CD4-positive, alpha-beta T cell treated with Interleukin-12 subunit alpha and Interleukin-12 subunit beta, for 1 hour (primary cell): Measurements from ENCODE around the gene ZNF562.
"Not testable (repeated sequence)": the region's sequence is repeated elsewhere in the genome, so short reads cannot be mapped to it uniquely, and the experiment has no call there.

ENCODE experiments used
- DNase-seq: peaks from one replicate; pipeline ENCODE4 v3.0.0-alpha.2; 2020

The ZNF562 gene

GRCh38 chr19:9674663-9675357 lies at the start of gene ZNF562:
TSS of gene ZNF562 (minus strand) at chr19:9675100. CDS start at chr19:9660744, 14,356 bp downstream.
- peak; percentile 86 for DNase-seq

DNA sequence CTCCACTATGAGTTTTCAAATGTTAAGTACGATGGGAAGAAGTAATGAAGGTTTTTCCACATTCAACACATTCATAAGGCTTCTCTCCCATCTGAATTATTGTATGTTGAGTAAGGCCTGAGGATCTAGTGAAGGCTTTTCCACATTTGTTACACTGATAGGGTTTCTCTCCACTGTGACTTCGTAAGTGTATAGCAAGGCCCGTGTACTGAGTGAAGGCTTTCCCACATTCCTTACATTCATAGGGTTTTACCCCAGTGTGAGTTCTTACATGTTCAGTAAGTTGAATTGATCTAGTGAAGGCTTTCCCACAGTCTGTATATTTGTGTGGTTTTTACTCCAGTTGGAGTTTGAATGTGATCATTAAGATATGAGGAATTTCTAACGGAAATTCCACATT lies 49.3 kb upstream of the ZNF562 start:
- DNase-seq: no peak

DNA sequence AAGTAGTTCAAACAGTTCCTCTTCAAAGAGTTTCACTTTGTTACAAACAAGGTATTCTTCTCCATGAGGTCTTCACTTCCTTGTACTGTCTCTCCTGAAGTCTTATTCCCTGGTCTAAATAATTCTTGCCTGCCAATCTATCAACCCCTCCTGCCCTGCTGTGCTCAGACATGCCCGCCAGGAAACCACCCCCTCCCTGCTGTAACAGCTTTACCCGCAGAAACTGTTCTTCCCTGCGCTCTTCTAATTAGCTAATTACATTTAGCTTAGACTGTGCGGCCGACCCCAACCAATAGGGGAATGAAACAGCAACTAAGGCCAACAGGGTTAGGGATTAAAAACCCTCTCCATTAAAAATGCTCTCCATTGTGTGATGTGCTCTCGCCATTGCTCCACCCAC lies 47.0 kb upstream of the ZNF562 start:
- DNase-seq: no peak

GRCh38 chr19:9720541-9720940 lies 45.6 kb upstream of the ZNF562 start:
- no peak for DNase-seq

DNA sequence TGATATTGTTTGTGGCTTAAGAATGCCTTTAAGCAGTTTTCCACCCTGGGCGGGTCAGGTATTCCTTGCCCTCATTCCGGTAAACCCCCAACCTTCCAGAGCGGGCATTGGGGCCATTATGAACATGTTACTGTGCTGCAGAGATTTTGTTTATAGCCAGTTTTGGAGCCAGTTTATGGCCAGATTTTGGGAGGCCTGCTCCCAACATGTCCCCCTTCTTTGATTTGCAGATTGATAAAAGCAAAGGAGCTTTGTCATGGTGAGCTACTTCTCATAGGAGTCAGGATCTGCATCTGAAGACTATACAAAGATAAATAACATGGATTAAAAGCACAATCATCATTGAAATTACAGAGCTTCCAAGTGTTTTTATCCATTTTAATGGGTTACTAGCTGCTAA lies 36.9 kb upstream of the ZNF562 start:
- no peak for DNase-seq

DNA sequence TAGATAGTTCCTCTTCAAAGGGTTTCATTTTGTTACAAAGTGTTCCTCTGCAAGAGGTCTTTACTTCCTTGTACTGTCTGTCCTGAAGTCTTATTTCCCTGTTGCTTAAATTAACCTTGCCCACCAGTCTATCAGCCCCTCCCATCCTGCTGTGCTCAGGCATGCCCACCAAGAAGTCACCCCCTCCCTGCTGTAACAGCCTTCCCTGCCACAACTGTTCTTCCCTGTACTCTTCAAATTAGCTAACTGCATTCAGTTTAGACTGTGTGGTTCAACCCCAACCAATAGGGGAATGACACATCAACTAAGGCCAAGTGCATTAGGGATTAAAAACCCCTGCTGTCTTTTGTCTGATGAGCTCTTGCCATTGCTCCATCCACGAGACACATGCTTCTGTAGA lies 34.4 kb upstream of the ZNF562 start:
- DNase-seq: no peak

DNA sequence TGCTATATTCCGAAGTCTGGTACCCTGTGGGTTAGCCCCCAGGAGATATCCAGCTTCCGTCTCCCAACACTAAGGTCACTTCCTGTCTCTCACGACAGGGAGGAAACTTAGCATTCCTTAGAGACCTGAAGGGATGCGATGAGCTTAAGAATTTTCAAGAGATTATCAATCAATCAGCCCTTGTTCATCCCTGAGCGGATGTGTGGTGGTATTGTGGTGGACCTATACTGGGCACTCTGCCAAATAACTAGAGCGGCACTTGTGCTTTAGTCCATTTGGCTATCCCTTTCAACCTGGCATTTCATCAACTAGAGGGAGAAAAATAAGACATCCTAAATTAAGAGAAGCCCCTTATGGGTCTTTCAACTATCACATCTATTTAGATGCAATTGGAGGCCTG lies 30.9 kb upstream of the ZNF562 start:
- DNase-seq: no peak

GRCh38 chr19:9702186-9702585 lies 27.3 kb upstream of the ZNF562 start:
- DNase-seq: no peak

GRCh38 chr19:9700229-9700981 lies 25.5 kb upstream of the ZNF562 start:
- no peak for DNase-seq

GRCh38 chr19:9690301-9690700 lies 15.4 kb upstream of the ZNF562 start:
- not testable (repeated sequence) for DNase-seq

DNA sequence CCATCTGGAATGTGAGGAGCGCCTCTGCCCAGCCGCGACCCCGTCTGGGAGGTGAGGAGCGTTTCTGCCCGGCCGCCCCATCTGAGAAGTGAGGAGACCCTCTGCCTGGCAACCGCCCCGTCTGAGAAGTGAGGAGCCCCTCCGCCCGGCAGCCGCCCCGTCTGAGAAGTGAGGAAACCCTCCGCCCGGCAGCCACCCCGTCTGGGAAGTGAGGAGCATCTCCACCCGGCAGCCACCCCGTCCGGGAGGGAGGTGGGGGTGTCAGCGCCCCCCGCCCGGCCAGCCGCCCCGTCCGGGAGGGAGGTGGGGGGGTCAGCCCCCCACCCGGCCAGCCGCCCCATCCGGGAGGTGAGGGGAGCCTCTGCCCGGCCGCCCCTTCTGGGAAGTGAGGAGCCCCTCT lies 5.1 kb upstream of the ZNF562 start:
- DNase-seq: not testable (repeated sequence)

GRCh38 chr19:9675358-9675901 lies 530 bp upstream of the ZNF562 start:
- not testable (repeated sequence) for DNase-seq

GRCh38 chr19:9673912-9674662 lies 813 bp downstream of the ZNF562 start:
- DNase-seq: no peak

DNA sequence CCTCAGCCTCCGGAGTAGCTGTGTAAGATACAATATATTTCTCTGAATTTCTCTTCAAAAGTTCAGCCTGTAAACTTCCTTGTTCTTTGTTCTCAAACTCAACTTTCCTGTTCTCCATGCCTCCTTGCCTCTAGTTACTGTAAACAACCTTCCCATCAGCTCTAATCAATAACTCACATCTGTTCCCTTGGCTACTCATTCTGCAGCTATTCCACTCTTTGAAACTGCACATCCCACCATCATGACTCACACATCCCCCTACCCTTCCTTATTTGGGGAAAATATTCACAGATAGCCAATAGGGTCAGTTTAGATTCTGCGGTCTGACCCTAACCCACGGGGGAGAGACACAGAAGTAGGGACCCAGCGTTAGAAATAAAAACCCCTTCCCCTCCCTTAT lies 2.0 kb downstream of the ZNF562 start:
- no peak for DNase-seq

GRCh38 chr19:9671655-9672054 lies 3.2 kb downstream of the ZNF562 start:
- no peak for DNase-seq

DNA sequence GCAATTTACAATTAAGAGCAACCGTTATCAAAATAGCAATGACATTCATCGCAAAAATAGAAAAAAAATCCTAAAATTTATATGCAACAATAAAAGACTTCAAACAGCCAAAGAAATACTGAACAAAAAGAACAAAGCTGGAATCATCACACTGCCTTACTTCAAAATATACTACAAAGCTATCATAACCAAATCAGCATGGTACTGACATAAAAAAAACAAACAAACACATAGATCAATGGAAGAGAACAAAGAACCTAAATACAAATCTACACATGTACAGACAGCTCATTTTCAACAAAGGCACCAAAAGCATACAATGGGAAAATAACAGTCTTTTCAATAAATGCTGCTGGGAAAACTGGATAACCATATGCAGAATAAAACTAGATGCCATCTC lies 6.4 kb downstream of the ZNF562 start:
- DNase-seq: no peak

DNA sequence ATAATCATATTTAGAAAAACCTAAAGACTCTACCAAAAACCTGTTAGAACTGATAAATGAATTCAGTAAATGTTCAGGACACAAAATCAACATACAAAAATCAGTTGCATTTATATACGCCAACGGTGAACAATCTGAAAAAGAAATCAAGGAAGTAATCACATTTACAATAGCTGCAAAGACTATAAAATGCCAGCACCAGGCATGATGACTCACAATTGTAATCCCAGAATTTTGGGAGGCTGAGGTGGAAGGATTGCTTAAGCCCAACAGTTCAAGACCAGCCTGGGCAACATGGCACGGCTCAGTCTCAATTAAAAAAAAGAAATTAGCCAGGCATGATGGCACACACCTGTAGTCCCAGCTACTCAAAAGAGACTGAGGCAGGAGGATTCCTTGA lies 7.0 kb downstream of the ZNF562 start:
- no peak for DNase-seq

- no peak for DNase-seq
Measured at GRCh38 chr19:9658769-9659168, 16.1 kb downstream of the ZNF562 start.

DNA sequence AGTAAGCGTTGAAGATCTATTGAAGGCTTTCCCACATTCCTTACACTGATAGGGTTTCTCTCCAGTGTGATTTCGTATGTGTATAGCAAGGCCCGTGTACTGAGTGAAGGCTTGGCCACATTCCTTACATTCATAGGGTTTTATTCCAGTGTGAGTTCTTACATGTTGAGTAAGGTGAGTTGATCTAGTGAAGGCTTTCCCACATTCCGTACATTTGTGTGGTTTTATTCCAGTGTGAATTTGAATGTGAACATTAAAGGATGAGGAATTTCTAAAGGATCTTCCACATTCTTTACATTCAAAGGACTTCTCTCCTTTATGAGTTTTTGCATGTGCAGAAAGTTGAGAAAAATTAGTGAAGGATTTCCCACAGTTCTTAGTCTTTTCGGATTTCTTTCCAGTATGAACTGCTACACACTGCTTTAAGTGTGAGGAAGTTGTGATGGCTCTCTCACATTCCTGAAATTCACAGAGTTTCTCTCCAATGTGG lies 21.8 kb downstream of the ZNF562 start:
- DNase-seq: not testable (repeated sequence)

DNA sequence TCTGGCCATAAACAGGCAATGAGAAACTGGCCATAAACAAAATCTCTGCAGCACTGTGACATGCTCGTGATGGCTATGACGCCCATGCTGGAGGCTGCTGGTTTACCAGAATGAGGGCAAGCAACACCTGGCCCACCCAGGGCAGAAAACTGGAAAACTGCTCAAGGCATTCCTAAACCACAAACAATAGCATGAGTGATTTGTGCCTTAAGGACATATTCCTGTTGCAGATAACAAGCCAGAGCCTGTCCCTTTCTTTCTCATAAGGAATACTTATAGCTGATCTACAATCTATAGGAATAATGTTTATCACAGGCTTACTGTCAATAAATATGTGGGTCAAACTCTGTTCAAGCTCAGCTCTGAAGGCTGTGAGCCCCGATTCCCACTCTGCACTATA lies 23.4 kb downstream of the ZNF562 start:
- not testable (repeated sequence) for DNase-seq

DNA sequence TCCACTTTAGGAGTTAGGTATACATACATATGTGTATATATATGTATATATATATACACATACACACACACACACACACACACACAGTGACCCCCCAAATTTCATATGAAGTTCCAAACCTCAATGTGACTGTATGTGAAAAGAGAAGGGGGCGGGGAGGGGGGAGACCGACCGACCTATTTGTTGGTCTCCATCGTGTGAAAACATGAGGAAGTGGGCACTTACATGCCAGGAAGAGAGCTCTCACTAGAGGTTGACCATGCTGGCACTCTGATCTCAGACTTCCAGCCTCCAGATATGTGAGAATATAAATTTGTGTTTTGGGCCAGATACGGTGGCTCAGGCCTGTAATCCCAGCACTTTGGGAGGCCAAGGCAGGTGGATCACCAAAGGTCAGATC lies 24.6 kb downstream of the ZNF562 start:
- no peak for DNase-seq

DNA sequence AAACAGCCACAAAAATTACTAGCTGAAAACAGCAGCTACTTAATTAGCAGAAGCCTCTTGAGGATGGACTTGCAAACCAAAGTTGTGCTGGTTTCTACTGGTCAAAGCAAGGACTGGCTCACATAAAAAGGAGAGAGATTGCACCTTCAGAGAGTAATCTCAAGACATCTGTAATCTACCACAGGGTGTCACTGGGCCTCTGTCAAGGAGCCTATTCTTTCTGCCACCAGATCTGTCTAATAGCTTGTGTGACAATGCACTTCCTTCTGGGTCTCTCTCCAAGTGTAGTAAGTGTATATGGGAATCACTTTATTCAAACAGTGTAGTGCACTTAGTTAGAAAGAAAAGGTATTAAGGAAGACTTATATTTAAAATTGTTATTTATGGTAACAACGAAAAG lies 29.4 kb downstream of the ZNF562 start:
- DNase-seq: no peak

GRCh38 chr19:9644472-9644871 lies 30.4 kb downstream of the ZNF562 start:
- DNase-seq: no peak
